Natural killer cell (primary cell): Measurements from ENCODE around the gene PER2. TPM values are rescaled to one million over a fixed set of nuclear protein-coding genes. Genes with fewer than 3 reads are reported as not detected.
A peak's percentile ranks its signal among the peaks of the same experiment; 100 is the strongest.

Source experiments
- ATAC-seq, 3 donors: fragments of 150-1000 bp in 2 of 3; fragments of 200-7000 bp in 1 of 3; cut with Tn5 transposase; 1 replicate in 1 of 3; 2 replicates in 2 of 3; pipeline ENCODE4 v1.10.0; 2021; ENCODE audit warnings: mild to moderate bottlenecking in 2 of 3, moderate library complexity in 2 of 3
- DNase-seq, 2 donors: peaks; one replicate each; pipeline versions ENCODE4 v3.0.0 to v3.0.0-alpha.2; 2013 to 2021; ENCODE audit warnings: mixed read lengths in 1 of 2
- H3K27ac ChIP-seq: one replicate; pipeline ENCODE4 v1.5.1; 2013; ENCODE audit warnings: mild to moderate bottlenecking, low read length
- H3K27me3 ChIP-seq: one replicate; pipeline ENCODE4 v1.6.1; 2013; ENCODE audit warnings: low read length; ENCODE audit not compliant: control insufficient read depth, insufficient read depth
- H3K36me3 ChIP-seq: one replicate; pipeline ENCODE4 v1.6.1; 2013; ENCODE audit warnings: low read length; ENCODE audit not compliant: control insufficient read depth, insufficient read depth
- H3K4me1 ChIP-seq: one replicate; pipeline ENCODE4 v1.6.1; 2013; ENCODE audit warnings: low read length; ENCODE audit not compliant: control insufficient read depth, insufficient read depth
- H3K4me3 ChIP-seq: one replicate; pipeline ENCODE4 v1.5.1; 2013; ENCODE audit warnings: low read length
- H3K9me3 ChIP-seq: one replicate; pipeline ENCODE4 v1.6.1; 2013; ENCODE audit warnings: low read length; ENCODE audit not compliant: control insufficient read depth, insufficient read depth
- H3K27ac Mint-ChIP-seq, 2 donors: one replicate each; pipeline ENCODE4 v1.8.0; 2022; ENCODE audit warnings: mild to moderate bottlenecking in 2 of 2, mixed read lengths in 2 of 2, moderate library complexity in 1 of 2
- H3K27me3 Mint-ChIP-seq, 2 donors: one replicate each; pipeline ENCODE4 v1.8.0; 2022; ENCODE audit warnings: low read depth in 2 of 2, mixed read lengths in 2 of 2
- H3K36me3 Mint-ChIP-seq: one replicate; pipeline ENCODE4 v1.8.0; 2022; ENCODE audit warnings: mixed read lengths
- H3K4me1 Mint-ChIP-seq, 2 donors: one replicate each; pipeline ENCODE4 v1.8.0; 2022; ENCODE audit warnings: mixed read lengths in 2 of 2
- H3K4me3 Mint-ChIP-seq: one replicate; pipeline ENCODE4 v1.8.0; 2022; ENCODE audit warnings: mild to moderate bottlenecking, moderate library complexity, mixed read lengths
- H3K9me3 Mint-ChIP-seq, 2 donors: one replicate each; pipeline ENCODE4 v1.8.0; 2022; ENCODE audit warnings: mixed read lengths in 2 of 2
- CTCF ChIP-seq: fragments of 200-600 bp; IDR thresholded peaks from one replicate; pipeline ENCODE4 v1.8.0; 2022; ENCODE audit warnings: antibody characterized with exemption
- WGBS: methylation state at CpG from one replicate; pipeline ENCODE4 v1.1.7; 2013; ENCODE audit warnings: missing lambda C conversion rate; ENCODE audit not compliant: insufficient coverage; 5-methylcytosine and 5-hydroxymethylcytosine counted together
- intact Hi-C: fragments of 100-400 bp; cut with micrococcal nuclease; formaldehyde crosslinking; loops from one replicate; pipeline ENCODE4 v1.14.2; 2022
- total RNA-seq, 4 donors: library from RNA; stranded (reverse); fragments of 120-200 nt in 1 of 4; gene quantifications; one replicate each; pipeline versions ENCODE4 v1.2.3 to v1.2.4, GENCODE V29; 2013 to 2022

PER2 gene
- total RNA-seq, 3 donors from 2014 or later (not counting 1 experiment from before 2014, with no cell fraction given) = 26.3 to 32.9 (median 32.6) TPM

GRCh38 chr2:238320246-238320647 is 31.8 kb upstream of the PER2 start, which contains the start of gene TRAF3IP1:
TRAF3IP1 (plus strand) TSS chr2:238320518; CDS start chr2:238320663, 145 bp downstream.
- TF ChIP-seq CTCF = no peak
- H3K9me3 Mint-ChIP-seq = no peaks in the 10 kb centered on the region
- peak within 1 kb of the TSS; percentile 81 for H3K4me3 Mint-ChIP-seq
- intact Hi-C loops = loop anchor here (1.0 kb wide), 1 partner anchor 31 kb away; no protein-coding TSS in a partner anchor
- H3K4me1 Mint-ChIP-seq = peaks cover 10% of the 10 kb centered on the region in 2 donors
- peak within 1 kb of the TSS; percentile 45 for H3K4me3 ChIP-seq
- peak within 1 kb of the TSS in 1 of 2 donors; percentile 67 for H3K27ac Mint-ChIP-seq
- peak; percentile 94 to 97 (median 96) for ATAC-seq
- H3K27me3 Mint-ChIP-seq = peaks cover 8 to 12% of the 10 kb centered on the region in 2 donors
- under 1% methylated on average over 58 of the region's 58 CpGs for WGBS
- H3K9me3 ChIP-seq = no peaks in the 10 kb centered on the region
- DNase-seq = peak; percentile 85 to 93
- no peak within 1 kb of the TSS for H3K27ac ChIP-seq
- H3K27me3 ChIP-seq = no peaks in the 10 kb centered on the region
- peaks cover 18% of the 10 kb centered on the region for H3K4me1 ChIP-seq
- no peaks in the 10 kb centered on the region for H3K36me3 Mint-ChIP-seq
- H3K36me3 ChIP-seq = no peaks in the 10 kb centered on the region

- Histone ChIP-seq H3K36me3 (no peaks in the 10 kb centered on the region), H3K27ac (no peak overlapping the region), H3K27me3 (no peaks in the 10 kb centered on the region), H3K4me3 (no peak overlapping the region), H3K9me3 (no peaks in the 10 kb centered on the region), H3K4me1 (peaks cover 7% of the 10 kb centered on the region)
- H3K36me3 Mint-ChIP-seq = no peaks in the 10 kb centered on the region
- intact Hi-C loops = no loop called here
- no peak overlapping the region for H3K27ac Mint-ChIP-seq
- H3K4me3 Mint-ChIP-seq = no peak overlapping the region
- TF ChIP-seq CTCF = no peak
- peaks cover 8 to 12% of the 10 kb centered on the region in 2 donors for H3K27me3 Mint-ChIP-seq
- 93% methylated on average over 13 of the region's 13 CpGs for WGBS
- ATAC-seq = no peak
- no peaks in the 10 kb centered on the region for H3K9me3 Mint-ChIP-seq
- no peaks in the 10 kb centered on the region for H3K4me1 Mint-ChIP-seq
- no peak for DNase-seq
These were observed 26.7 kb upstream of the PER2 start for GRCh38 chr2:238315031-238315595.

- TF ChIP-seq CTCF = no peak
These were observed 26.2 kb upstream of the PER2 start for GRCh38 chr2:238314576-238314975.

GRCh38 chr2:238313991-238314350 is 25.6 kb upstream of the PER2 start:
- ATAC-seq (no peak), DNase-seq (no peak)
- intact Hi-C loops = no loop called here
- Mint-ChIP-seq H3K4me3 (no peak overlapping the region), H3K4me1 (no peaks in the 10 kb centered on the region), H3K27ac (no peak overlapping the region), H3K9me3 (no peaks in the 10 kb centered on the region), H3K27me3 (peaks cover 8 to 14% of the 10 kb centered on the region in 2 donors), H3K36me3 (no peaks in the 10 kb centered on the region)
- WGBS = 60% methylated on average over 1 of the region's 2 CpGs
- Histone ChIP-seq H3K4me3 (no peak overlapping the region), H3K36me3 (no peaks in the 10 kb centered on the region), H3K9me3 (no peaks in the 10 kb centered on the region), H3K27ac (no peak overlapping the region), H3K4me1 (no peaks in the 10 kb centered on the region), H3K27me3 (no peaks in the 10 kb centered on the region)
- no peak for TF ChIP-seq CTCF

More at GRCh38 chr2:238314576-238314975, 26.2 kb upstream of the PER2 start:
- Mint-ChIP-seq H3K27ac (no peak overlapping the region), H3K4me3 (no peak overlapping the region), H3K27me3 (peaks cover 8 to 12% of the 10 kb centered on the region in 2 donors), H3K9me3 (no peaks in the 10 kb centered on the region), H3K4me1 (no peaks in the 10 kb centered on the region), H3K36me3 (no peaks in the 10 kb centered on the region)
- Histone ChIP-seq H3K27ac (no peak overlapping the region), H3K4me1 (peaks cover 2% of the 10 kb centered on the region), H3K4me3 (no peak overlapping the region), H3K27me3 (no peaks in the 10 kb centered on the region), H3K36me3 (no peaks in the 10 kb centered on the region), H3K9me3 (no peaks in the 10 kb centered on the region)
- intact Hi-C loops = no loop called here
- DNase-seq (no peak), ATAC-seq (no peak)
- WGBS = 94% methylated on average over 8 of the region's 8 CpGs
